Activated CD8-positive, alpha-beta memory T cell treated with anti-CD3 and anti-CD28 coated beads for 1 hour (primary cell): ENCODE measurements around the gene PNMA1.
"Not testable (repeated sequence)": the region's sequence is repeated elsewhere in the genome, so short reads cannot be mapped to it uniquely, and the experiment has no call there.

ENCODE experiments used
- DNase-seq, 2 donors: peaks; one replicate each; pipeline ENCODE4 v3.0.0-alpha.2; 2020; ENCODE audit warnings: low read depth in 1 of 2; ENCODE audit errors: extremely low read depth in 1 of 2

PNMA1 gene

DNA sequence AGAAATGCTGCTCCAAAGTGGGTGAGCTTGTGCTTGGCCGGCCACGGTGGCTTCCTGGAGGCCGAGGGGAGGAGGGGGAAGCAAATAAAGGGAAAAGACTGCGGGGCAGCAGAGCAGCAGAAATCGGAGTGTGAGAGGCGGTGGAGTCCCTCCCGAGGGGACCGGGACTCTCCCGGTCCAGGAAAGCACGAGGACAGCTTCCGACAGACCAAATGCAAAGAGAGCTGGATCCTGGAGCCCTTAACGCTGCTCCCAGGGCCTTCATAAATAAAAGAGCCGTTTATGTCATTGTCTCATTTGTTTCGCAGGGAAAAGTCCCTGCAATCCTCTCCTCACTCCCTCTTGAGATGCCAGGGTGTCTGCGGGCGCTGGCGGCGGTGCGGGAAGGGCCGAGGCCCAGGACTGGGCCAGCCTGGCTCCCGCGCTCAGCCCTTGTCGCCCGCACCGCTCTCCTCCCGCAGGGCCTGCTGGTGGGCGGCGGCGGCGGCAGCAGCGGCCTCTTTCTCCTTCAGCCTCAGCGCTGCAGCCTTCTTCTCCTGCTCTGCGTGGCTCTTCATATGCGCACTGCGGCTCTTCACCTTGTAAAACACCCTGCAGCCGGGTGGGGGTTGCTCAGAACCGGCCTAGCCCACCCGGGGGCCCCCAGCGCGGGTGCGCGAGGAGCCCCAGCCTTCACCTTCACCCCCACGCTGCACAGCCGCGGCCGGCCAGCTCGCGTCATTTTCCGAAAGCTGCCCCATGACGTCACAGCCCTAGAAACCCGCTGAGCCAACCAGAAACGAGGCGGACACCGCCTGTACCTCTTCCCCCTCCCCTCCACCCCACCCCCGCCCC is 4.5 kb upstream of the PNMA1 start:
- no peak for DNase-seq

DNA sequence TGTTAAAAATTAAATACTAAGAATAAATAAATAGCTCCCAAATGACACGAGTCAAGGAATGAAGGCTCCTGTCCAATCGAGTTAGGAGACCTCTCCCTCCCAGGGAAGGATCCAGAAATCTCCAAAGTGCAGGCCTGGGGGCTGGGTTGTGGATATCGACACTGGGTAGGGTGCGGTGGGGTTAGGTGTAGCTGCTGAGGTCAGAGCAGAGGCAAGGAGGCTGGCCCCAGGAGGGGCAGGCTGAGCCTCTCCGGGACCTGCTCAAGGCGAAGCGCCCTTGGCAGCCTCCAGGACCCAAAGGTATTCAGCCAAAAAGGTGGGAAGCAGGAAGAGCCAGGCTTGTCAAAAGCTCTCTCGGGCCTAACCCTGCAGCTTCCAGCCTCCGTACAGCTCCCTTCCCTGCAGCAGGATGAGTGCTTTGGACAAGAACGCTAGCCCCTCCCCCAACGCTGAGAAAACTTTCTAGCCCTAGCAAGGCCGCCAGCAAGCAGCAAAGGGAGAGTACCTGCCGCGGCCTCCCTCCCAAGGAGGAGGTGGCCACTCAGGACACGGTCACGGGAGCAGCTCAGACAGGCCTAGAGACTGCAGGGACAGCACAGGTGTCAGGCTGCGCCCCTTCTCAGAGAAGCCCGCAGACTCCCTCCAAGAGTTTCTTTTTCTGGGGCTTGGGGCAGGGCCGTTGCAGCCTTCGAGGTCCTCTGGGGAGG is 3.7 kb upstream of the PNMA1 start:
- no peak for DNase-seq

DNA sequence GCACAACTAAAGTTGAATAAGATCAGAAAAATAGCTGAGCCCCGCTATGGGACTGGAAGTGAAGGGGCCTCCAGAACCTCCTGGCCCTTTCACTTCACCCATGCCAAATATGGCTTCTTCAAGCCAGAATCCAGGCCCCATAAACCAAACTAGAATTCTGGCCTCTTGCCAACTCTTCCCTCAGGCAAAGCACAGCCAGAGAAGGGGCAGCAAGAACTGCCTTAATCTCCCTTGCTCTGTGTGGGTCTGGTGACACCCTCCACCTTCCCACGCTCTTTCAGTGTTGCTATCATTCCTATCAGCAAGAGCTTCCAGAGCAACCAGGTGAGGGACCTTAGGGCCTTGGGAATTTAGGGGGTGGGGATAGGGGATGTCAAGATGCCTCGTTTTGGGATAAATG is 3.1 kb upstream of the PNMA1 start:
- DNase-seq: no peak

DNA sequence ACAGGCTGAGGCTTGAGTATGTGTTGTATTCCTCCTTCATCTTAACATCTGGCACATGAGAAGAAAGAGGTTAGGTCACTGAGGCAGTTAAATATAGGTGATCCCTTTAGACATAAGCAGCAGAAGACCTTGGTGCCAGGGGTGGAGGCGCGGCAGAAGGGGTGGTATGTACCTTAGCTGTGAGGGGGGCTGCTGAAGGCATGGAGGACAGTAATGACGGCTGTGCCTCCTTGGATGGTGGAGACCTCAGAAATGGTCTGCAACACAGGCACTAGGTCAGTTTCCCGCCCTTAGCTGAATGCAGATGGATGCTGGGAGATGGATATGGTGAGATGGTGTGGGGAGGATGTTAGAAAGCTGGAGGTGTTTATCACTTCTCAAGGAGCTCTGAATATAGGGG is 1.5 kb upstream of the PNMA1 start:
- DNase-seq: no peak

DNA sequence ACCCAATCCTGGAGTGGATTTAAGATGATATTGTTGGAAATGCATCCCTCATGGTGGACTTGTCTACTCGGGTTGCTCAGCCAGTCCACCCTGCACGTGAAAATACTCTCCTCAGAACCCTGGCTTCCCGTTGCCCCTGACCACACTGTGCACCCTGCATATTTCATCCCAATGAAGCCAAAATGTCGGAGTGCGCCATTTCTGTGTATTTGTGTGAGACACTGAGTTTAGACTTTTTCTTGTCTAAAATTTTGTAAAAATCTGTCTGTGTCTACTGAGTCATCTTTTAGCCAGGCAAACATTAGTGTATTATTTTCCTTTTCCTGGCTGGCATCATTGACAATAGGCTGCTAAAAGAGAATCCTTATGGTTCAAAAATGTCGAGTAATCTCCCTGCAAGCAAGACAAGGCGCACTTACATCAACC is 485 bp upstream of the PNMA1 start:
- DNase-seq: no peak

DNA sequence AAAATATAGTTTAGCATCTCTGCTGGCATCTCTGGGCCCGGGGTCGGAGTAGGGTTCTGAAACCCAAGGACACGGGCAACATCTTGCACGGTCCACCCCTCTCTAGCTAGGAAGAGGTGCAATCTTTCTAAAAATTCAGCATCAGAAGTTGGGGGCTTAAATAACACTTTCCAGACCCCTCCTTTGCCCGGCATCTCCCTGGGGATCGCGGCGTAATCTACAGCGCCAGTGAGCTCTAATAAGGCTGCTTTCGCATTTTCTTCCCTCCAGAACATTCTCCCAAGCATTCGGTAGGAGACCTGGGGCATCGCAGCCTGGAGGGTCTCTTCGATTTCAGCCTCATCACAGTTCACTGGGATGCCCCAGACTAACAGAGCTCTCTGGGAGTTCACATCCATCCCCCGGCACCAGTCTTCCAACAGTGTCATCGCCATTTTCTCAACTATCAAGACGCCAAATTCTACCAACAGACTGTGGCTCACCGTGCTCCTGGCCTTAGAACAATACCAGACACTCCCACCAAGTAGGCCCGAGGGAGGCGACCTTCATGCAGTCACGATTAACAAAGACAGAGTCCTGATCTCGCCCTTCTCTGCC is 880 bp downstream of the PNMA1 start:
- DNase-seq: peak in 1 of 2 donors; percentile 24

DNA sequence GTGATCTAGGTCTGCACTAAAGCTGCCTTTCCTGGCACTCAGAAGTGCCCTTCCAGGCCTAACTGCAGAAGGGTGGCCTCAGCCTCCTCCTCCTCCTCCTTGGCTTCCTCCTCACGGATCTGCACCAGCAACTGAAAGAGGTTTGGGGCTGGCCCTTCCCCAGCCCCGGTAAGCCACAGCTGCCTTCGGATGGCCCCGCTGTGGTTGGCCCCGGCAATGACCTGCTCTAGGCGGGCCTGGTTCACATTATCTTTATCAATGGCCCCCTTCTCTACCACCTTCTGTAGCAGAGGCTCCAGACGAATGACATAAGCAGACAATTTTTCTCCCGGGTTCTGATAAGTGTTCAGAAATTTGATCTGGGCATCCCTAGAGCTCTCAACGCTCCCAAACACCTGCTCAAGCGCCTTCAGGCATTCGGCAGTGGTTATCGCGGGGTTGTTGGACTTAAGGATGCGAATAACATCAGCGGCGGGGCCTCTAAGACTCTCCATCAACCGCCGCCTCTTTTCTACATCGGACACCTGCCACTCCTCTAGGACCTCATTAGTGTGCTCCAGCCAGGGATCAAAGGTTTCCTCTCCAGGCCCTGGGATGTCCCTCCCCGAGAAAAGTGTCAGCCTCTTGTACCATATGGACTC is 1.5 kb downstream of the PNMA1 start:
- DNase-seq: no peak

DNA sequence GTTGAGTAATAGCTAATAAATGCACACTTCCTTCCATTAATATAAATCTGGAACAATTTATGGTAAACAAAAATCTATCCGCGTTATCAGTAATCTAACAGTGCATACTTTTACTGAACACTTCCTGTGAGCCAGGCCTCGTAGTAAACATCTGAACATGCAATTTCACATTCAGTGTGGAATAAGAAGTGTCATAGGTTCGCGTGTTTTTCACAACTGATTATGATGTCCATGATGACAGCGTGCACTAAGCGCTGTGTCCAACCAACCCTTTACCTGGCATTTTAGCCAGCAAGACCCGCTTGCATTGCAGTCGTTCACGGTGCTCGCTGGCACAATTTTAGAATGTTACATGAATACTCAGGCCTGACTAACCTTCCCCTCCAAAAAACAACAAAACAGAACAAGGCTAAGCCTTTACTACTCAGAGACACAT is 2.1 kb downstream of the PNMA1 start:
- no peak for DNase-seq

DNA sequence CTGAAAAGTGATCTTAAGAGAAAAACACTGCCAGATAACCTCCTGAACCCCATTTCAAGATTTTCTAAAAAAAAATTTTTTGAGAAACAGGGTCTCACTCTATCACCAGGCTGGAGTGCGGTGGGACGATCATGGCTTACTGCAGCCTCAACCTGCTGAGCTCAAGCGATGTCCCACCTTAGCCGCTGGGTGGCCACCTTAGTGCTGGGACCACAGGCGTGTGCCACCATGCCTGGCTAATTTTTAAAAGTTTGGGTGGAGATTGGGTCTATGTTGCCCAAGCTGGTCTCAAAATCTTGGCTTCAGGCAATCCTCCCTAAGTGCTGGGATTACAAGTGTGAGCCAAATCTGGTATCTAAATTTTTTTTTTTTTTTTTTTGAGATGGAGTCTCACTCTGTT is 3.4 kb downstream of the PNMA1 start:
- DNase-seq: no peak

DNA sequence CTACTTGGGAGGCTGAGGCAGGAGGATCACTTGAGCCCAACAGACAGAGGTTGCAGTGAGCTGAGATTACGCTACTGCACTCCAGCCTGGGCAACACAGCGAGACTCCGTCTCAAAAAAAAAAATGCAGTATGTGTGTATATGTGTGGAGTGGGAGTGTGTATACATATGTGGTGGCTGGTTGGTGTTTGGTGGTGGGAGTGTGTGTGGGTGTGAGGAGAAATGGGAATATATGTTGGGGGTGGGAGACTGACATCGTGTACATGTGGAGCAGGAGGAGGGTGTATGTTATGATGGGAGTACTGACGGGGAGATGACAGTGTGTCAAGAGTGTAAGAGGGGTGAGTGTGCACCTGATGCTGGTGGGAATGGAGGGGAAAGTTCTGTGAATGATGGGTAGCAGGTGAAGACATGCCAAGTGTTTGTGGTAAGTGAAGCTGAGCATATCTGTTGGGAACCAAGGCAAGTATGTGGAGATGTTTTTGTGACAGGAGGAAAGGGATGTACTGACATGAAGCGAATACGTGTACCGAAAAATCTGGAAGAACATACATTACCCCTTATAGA is 4.2 kb downstream of the PNMA1 start:
- DNase-seq: no peak

DNA sequence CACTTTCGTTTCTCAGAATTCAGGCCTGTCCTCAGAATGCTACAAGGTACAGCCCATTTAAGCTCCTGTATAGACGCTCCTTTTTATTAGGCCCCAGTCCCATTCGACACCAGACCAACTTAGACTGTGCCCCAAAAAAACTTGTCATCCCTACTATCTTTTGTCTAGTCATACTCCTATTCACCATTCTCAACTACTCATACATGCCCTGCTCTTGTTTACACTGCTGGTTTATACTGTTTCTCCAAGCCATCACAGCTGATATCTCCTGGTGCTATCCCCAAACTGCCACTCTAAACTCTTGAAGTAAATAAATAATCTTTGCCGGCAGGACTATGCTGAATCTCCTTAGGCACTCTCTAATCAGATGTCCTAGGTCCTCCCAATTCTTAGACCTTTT is 6.1 kb downstream of the PNMA1 start:
- not testable (repeated sequence) for DNase-seq

DNA sequence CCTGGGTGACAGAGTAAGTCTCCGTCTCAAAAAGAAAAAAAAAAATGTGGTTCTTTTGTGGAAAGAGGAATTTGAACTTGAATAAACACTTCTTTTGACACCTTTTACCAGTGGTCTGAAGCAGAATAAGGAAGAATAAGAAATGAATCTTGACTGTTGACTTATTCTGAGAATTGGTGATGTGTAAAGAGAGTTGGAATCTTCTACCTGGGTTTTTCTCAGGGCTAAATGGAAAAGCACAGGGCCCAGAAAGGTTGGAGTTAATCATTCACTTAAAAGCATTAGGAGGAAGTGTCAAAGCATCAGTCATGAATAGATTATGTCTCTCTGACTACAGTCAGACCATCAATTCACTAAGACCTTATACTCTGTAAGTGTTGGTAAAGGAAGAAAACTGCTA is 13.9 kb downstream of the PNMA1 start:
- DNase-seq: no peak

DNA sequence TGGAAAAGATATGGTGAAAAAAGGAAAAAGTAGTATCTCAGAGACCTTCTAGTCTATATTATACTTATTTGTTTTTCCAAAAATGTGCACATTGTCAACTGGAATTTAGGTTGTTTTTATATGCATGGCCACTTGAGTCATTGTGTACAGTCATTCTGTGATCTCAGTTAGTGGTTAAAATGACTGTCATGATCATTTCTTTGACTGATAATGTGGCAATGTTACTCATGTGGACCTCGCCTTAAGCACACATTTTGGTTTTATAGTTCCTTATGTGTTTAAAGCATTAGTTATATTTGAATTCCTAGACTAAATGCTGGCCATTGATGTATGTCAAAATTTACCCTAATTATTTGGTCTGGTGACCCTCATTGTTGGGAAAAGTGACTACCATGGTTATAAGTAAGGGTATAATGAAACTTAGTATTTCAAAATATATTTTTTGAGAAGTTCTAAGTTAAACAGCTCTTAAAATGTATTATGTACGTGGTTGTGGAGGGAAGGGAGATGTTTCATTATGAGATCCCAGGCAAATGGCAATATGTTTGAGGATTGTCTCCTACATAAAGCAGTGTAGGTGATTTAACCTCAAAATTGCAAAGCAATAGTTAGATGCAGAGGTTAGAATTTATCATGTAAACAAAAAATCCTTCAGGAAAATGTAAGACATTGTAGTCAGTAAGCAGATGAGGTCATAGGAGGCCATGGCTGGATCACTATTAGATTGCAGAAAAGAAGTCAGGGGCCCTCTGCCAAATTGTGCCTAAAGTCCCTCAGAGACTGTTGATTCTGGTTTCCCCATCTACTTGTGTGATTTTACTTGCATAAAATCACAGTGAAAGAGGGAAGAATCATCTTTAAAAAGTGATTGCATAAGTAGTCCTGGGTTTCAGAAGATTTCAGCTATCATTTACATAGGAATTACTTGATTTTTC is 17.5 kb downstream of the PNMA1 start:
- DNase-seq: no peak

DNA sequence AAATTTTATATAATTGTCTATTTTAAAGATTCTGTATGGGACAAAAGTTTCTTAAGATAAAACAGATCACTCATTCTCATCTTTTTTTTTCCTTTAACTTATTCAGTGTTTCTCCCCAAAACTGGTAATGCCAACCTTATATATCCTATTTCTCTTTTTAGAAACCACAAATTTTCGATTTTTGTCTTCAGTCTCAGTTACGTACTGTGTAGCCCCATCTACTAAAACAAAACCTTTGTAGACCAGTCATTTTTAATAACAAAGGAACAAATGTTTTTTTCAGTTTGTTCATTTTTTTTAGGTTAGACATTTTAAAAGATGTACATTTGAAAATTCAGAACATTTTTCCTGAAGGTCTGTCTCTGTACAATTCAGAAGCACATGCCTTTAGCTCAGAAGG is 18.2 kb downstream of the PNMA1 start:
- DNase-seq: no peak

DNA sequence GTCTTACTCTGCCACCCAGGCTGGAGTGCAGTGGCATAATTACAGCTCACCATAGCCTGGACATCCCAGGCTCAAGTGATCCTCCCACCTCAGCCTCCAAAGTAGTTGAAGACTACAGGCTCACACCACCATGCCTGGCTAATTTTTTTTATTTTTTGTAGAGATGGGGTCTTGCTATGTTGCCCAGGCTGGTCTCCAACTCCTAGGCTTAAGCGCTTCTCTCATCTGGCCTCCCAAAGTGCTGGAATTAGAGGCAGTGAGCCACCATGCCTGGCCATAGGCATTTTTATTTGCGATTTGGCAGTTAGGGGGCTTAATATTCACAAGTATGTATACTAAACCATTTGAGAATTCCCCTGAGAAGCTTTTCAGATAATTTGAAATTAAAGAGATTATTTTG is 19.1 kb downstream of the PNMA1 start:
- no peak for DNase-seq

DNA sequence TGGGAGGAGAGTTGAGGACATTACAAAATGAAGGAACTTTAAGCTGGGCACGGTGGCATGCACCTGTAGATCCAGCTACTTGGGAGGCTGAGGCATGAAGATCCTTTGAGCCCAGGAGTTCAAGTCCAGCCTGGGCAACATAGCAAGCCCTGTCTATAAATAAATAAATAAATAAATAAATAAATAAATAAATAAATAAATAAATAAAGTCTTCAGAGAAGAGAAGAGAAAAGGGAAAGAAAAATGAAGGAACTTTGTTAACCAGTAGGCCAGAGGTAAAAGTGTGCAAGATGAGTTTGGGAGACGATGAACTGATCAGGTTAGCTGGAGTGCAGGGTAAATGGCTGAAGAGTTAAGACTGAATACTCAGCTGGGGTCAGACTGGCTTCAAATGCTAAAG is 20.1 kb downstream of the PNMA1 start:
- no peak for DNase-seq

DNA sequence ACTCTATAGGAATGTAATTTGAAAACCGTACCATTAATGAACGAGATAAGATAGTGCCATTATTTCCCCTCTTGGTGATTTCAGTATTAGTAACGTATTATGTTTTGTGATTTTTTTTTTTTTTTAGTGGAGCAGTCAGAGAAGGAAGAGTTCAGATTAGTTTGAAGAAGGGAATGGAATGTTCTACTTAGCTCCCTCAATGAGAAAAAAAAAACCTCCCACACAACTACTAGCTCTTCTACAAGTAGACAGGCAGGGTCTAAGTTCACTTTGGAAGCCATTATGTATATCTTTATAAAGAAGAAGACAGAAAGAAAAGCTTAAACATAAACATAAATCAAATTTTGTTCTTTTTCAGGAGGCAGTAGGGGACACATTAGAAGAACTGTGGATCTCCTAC is 27.3 kb downstream of the PNMA1 start:
- DNase-seq: no peak

DNA sequence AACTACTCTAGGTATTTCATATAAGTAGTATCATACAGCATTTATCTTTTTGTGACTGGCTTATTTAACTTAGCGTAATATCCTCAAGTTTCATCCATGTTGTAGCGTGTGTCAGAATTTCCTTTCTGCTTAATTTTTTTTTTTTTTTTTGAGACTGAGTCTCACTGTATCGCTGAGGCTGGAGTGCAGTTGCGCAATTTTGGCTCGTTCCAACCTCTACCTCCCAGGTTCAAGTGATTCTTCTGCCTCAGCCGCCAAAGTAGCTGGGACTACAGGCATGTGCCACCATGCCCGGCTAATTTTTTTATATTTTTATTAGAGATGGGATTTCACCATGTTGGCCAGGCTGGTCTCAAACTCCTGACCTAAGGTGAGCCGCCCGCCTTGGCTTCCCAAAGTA is 28.9 kb downstream of the PNMA1 start:
- DNase-seq: no peak

DNA sequence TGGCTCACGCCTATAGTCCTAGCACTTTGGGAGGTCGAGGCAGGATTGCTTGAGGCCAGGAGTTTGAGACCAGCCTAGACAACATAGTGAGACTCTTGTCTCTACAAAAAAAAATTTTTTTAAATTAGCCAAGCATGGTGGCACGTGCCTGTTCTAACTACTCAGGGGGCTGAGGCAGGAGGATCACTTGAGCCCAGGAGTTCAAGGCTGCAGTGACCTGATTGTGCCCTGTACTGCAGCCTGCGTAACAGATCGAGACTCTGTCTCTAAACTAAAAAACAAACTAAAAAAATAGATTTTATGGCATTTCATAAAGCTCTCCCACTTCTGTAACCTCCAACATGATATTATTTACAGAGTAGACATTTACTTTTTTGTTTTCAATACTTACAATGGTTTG is 29.6 kb downstream of the PNMA1 start:
- no peak for DNase-seq

DNA sequence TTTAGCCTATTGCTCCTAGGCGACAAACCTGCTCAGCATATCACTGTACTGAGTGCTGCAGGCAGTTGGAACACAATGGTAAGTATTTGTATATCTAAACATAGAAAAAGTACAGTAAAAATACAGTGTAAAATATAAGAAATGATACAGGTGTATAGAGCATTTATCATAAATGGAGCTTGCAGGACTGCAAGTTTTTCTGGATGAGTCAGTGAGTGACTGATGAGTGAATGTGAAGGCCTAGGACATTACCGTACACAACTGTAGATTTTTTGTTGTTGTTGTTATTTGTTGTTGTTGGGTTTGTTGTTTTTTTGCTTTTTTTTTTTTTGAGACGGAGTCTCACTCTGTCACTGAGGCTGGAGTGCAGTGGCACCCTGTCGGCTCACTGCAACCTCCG is 33.4 kb downstream of the PNMA1 start:
- no peak for DNase-seq
